ENCODE data around the gene EPS15. TPM values are rescaled to one million over a fixed set of nuclear protein-coding genes. Genes with fewer than 3 reads are reported as not detected.

The EPS15 gene
- total and polyA plus RNA-seq, 10 of the 15 experiments (the other 5 are each of a cell fraction or from before 2014, with no cell fraction given): 24.7 to 87.8 (median 56.3) TPM

- Histone ChIP-seq H2AFZ (ENCODE audit: control insufficient read depth, low read depth, low read length) (no peak overlapping the region), H3K4me2 (ENCODE audit: control insufficient read depth, insufficient read depth) (no peak overlapping the region), H4K20me1 (ENCODE audit: control insufficient read depth, insufficient read depth) (no peaks in the 10 kb centered on the region), H3K27ac (ENCODE audit: control insufficient read depth, insufficient read depth) (no peak overlapping the region), H3K79me2 (ENCODE audit: control insufficient read depth, insufficient read depth, low read length) (no peaks in the 10 kb centered on the region), H3K9ac (ENCODE audit: control insufficient read depth, insufficient read depth, low read length) (no peak overlapping the region), H3K9me3 (replicated peaks; ENCODE audit: control insufficient read depth, insufficient read depth, low read length) (no peaks in the 10 kb centered on the region), H3K36me3 (ENCODE audit: control insufficient read depth in 2 of 2, insufficient read depth in 2 of 2, low read length in 1 of 2) (no peaks in the 10 kb centered on the region), H3K27me3 (replicated peaks in 1 of 2; ENCODE audit: control insufficient read depth in 2 of 2, insufficient read depth in 2 of 2, low read length in 1 of 2) (no peaks in the 10 kb centered on the region), H3K4me1 (ENCODE audit: control insufficient read depth, insufficient read depth, low read length) (peaks cover 42% of the 10 kb centered on the region), H3K4me3 (no peak overlapping the region)
- no peak for TF ChIP-seq STAT1 (conservative IDR thresholded peaks at IDR 0.05)
- TF ChIP-seq NKRF (conservative IDR thresholded peaks at IDR 0.05): no peak
- TF ChIP-seq ZNF687 (IDR thresholded peaks at IDR 0.05): no peak
- TF ChIP-seq KDM1A (IDR thresholded peaks at IDR 0.05; ENCODE audit: borderline replicate concordance): no peak
- TF ChIP-seq SMAD5 (IDR thresholded peaks at IDR 0.05; ENCODE audit: low read depth): no peak
- TF ChIP-seq CBX3 (IDR thresholded peaks at IDR 0.05; ENCODE audit: borderline replicate concordance, low read depth): no peak
- no peak for TF ChIP-seq NR2F1 (conservative IDR thresholded peaks at IDR 0.05)
- no peak for TF ChIP-seq ATF3 (IDR thresholded peaks at IDR 0.05; ENCODE audit: borderline replicate concordance, extremely low read depth, low read depth, low read length)
- no peak for TF ChIP-seq SUZ12 (IDR thresholded peaks at IDR 0.05; ENCODE audit: unreplicated experiment)
- no peak for TF ChIP-seq ZNF24 (IDR thresholded peaks at IDR 0.05)
- no peak for TF ChIP-seq SIX5 (IDR thresholded peaks at IDR 0.05; ENCODE audit: low read depth, low read length, severe bottlenecking)
- no peak for TF ChIP-seq IRF5 (IDR thresholded peaks at IDR 0.05; ENCODE audit: borderline replicate concordance)
- TF ChIP-seq CBFB (IDR thresholded peaks at IDR 0.05; ENCODE audit: low read depth): no peak
- no peak for TF ChIP-seq NFIC (IDR thresholded peaks at IDR 0.05; ENCODE audit: low read depth, low read length)
- no peak for TF ChIP-seq RAD51 (IDR thresholded peaks at IDR 0.05)
- TF ChIP-seq CEBPB (IDR thresholded peaks at IDR 0.05; ENCODE audit: borderline replicate concordance in 1 of 2, low read depth in 2 of 2, low read length in 2 of 2): no peak
- no peak for TF ChIP-seq SMAD1 (IDR thresholded peaks at IDR 0.05; ENCODE audit: low read depth, partially characterized antibody)
- intact Hi-C loops (cut with micrococcal nuclease; ENCODE audit: unreplicated experiment): loop anchor here (2.0 kb wide), 1 partner anchor 33 kb away; no protein-coding TSS in a partner anchor
- no TSS peak for BruUV-seq (replicated peaks)
- no peak for ATAC-seq
- ChIA-PET POLR2A (no interaction called here), RAD21 (ENCODE audit: unreplicated experiment) (no interaction called here), CTCF (interaction anchor here (5.8 kb wide), 1 partner anchor 201 kb away, joined by 45 read pairs; no protein-coding TSS in a partner anchor), SMC1A (ENCODE audit: uncharacterized antibody, unreplicated experiment) (interaction anchor here (1.3 kb wide), 1 partner anchor 201 kb away, joined by 6 read pairs; no protein-coding TSS in a partner anchor)
- in situ Hi-C loops (cut with MboI): no loop called here
- FAIRE-seq: no peak
- no peak for DNase-seq (ENCODE audit: low read depth, low spot score)
These were observed 48.6 kb upstream of the EPS15 start for GRCh38 chr1:51567653-51568052.
